SU-DHL-6 (cell line): Measurements from ENCODE around the gene SUOX.
"Not testable (repeated sequence)": the region's sequence is repeated elsewhere in the genome, so short reads cannot be mapped to it uniquely, and the experiment has no call there.

ENCODE experiments used
- CTCF ChIP-seq: fragments of 200-600 bp; sonication (generic); IDR thresholded peaks from one replicate; pipeline ENCODE4 v1.5.1; 2017; ENCODE audit warnings: antibody characterized with exemption, mild to moderate bottlenecking, low read length, moderate library complexity; ENCODE audit not compliant: insufficient read depth, poor library complexity, severe bottlenecking
- EZH2phosphoT487 ChIP-seq: fragments of 200-600 bp; sonication (generic), shearing (Covaris generic); conservative IDR thresholded peaks from 2 replicates; pipeline ENCODE4 v1.6.1; 2018; ENCODE audit warnings: mild to moderate bottlenecking, antibody characterized with exemption, low read length, moderate library complexity, mixed read lengths

GRCh38 chr12:56042430-56042813 is 45.3 kb downstream of the SUOX start:
- not testable (repeated sequence) for TF ChIP-seq CTCF, EZH2phosphoT487
